ENCODE data around the gene SKI.

GRCh38 chr1:2344744-2345296, 116.7 kb downstream of the SKI start:
- TF ChIP-seq POLR2A (IDR thresholded peaks at IDR 0.05) (no peak), CTCF (IDR thresholded peaks at IDR 0.05) (no peak)

Data from transverse colon (tissue), 3 donors.